Rectal smooth muscle tissue (tissue), 1 donor: ENCODE measurements around the gene BEST3.

Experiments used
- H3K27ac ChIP-seq: one replicate; pipeline ENCODE4 v1.7.0; 2013; ENCODE audit warnings: low read depth, low read length, inconsistent platforms
- H3K27me3 ChIP-seq: one replicate; pipeline ENCODE4 v1.7.0; 2013; ENCODE audit warnings: low read length; ENCODE audit not compliant: control insufficient read depth, insufficient read depth
- H3K36me3 ChIP-seq: one replicate; pipeline ENCODE4 v1.7.0; 2013; ENCODE audit warnings: low read length; ENCODE audit not compliant: control insufficient read depth, insufficient read depth
- H3K4me1 ChIP-seq: one replicate; pipeline ENCODE4 v1.7.0; 2013; ENCODE audit warnings: low read length; ENCODE audit not compliant: control insufficient read depth, insufficient read depth
- H3K4me3 ChIP-seq: one replicate; pipeline ENCODE4 v1.7.0; 2013; ENCODE audit warnings: low read length
- H3K9ac ChIP-seq: one replicate; pipeline ENCODE4 v1.7.0; 2013; ENCODE audit warnings: low read length

BEST3 gene

GRCh38 chr12:69708649-69709048 is 9.5 kb upstream of the BEST3 start:
- Histone ChIP-seq H3K27ac (no peak overlapping the region), H3K36me3 (no peaks in the 10 kb centered on the region), H3K27me3 (no peaks in the 10 kb centered on the region), H3K4me3 (no peak overlapping the region), H3K4me1 (no peaks in the 10 kb centered on the region), H3K9ac (no peak overlapping the region)

DNA sequence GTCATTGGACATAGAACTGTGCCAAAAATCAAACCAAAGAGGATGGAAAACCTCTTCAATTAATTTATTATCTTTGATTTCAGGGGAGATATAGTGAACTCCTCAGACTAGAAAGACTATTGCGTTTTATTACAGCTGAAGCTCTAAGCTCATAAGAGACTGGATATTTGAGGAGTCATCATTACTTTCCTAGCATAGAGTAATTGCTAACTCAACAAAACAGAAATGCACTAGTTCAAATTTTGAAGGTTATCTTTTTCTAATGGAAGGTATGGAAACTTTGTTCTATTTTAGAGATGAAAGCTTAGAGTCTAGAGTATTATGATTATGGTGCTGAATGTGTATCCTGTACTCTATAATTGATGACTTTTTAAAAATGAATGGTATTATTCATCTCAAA is 5.3 kb upstream of the BEST3 start:
- no peaks in the 10 kb centered on the region for H3K36me3 ChIP-seq
- no peak overlapping the region for H3K27ac ChIP-seq
- no peak overlapping the region for H3K9ac ChIP-seq

DNA sequence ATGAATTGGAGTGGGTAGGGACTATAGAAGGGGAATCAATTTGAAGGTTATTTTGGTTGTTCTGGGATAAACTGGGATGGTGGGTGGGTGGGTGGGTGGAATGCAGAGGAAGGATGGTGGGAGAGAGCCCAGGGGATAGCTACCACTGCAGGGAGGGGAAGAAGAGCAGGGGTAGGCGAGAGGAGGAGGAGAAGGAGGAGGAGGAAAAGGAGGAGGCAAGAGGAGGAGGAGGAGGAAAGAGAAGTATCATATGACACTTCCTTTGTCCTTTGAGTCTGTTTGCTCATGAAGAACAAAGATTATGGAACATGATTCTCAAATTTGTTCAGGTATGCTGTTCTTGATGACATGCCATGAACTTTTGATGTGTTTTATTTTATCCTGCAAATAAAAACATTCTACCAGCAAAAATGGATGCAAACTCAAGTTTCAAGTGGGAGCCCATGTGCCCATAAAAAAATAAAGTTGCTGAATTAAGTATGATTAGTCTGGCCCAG is 4.1 kb upstream of the BEST3 start:
- Histone ChIP-seq H3K36me3 (no peaks in the 10 kb centered on the region), H3K4me1 (no peaks in the 10 kb centered on the region), H3K27me3 (no peaks in the 10 kb centered on the region), H3K4me3 (no peak overlapping the region), H3K27ac (no peak overlapping the region), H3K9ac (no peak overlapping the region)

More for the DNA sequence above, 5.3 kb upstream of the BEST3 start:
- Histone ChIP-seq H3K4me1 (no peaks in the 10 kb centered on the region), H3K4me3 (no peak overlapping the region), H3K27me3 (no peaks in the 10 kb centered on the region)

- Histone ChIP-seq H3K4me3 (no peak overlapping the region), H3K27me3 (no peaks in the 10 kb centered on the region), H3K27ac (no peak overlapping the region), H3K36me3 (no peaks in the 10 kb centered on the region), H3K4me1 (no peaks in the 10 kb centered on the region), H3K9ac (no peak overlapping the region)
Measured at GRCh38 chr12:69701826-69702225, 2.7 kb upstream of the BEST3 start.

GRCh38 chr12:69698054-69698453 is 1.0 kb downstream of the BEST3 start:
- no peaks in the 10 kb centered on the region for H3K27me3 ChIP-seq
- no peak overlapping the region for H3K9ac ChIP-seq
- H3K36me3 ChIP-seq, result no peaks in the 10 kb centered on the region
- H3K27ac ChIP-seq, result no peak overlapping the region
- no peaks in the 10 kb centered on the region for H3K4me1 ChIP-seq
- H3K4me3 ChIP-seq, result no peak overlapping the region

DNA sequence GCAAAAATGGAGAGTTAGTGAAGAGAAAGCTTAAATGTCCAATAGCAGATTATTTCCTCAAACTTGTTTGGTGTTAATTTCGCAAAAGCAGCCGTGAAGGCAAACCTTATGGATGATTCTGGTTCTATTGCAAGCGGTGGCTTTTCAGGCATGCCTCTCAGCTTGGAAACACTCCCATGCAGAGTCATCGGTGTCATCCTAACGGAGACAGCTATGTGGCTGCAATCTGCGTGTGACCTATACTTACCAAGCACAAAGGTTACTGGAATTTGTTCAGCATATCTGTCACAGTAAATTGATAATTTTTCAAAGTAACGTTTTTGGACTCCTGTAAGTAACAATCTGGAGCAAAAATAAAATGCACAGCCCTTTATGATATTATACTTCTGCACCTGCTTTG is 5.0 kb downstream of the BEST3 start:
- no peak overlapping the region for H3K27ac ChIP-seq
- no peaks in the 10 kb centered on the region for H3K27me3 ChIP-seq
- H3K9ac ChIP-seq, result no peak overlapping the region
- no peaks in the 10 kb centered on the region for H3K36me3 ChIP-seq
- H3K4me1 ChIP-seq, result no peaks in the 10 kb centered on the region
- H3K4me3 ChIP-seq, result no peak overlapping the region

DNA sequence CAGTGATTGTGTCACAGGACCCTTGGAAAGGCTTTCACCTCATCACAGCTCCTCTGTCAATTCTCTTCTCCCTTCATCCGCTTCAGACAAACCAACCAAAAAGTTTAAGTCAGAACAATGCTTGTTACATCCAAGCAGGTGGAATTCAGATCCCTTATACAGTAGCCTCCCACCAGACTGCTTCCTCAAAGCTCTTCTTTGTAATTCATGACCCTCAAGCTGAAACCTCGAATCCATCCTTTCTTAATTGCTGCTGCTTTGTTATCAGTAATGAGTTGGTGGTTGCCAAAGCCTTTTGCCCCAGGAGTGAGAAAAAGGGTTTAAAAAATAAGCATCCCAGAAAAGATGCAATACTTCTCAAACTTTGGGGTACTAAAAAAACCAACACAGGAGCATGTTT is 9.5 kb downstream of the BEST3 start:
- H3K4me1 ChIP-seq, result no peaks in the 10 kb centered on the region
- H3K9ac ChIP-seq, result no peak overlapping the region
- H3K27ac ChIP-seq, result no peak overlapping the region
- H3K36me3 ChIP-seq, result no peaks in the 10 kb centered on the region
- no peaks in the 10 kb centered on the region for H3K27me3 ChIP-seq
- H3K4me3 ChIP-seq, result no peak overlapping the region

DNA sequence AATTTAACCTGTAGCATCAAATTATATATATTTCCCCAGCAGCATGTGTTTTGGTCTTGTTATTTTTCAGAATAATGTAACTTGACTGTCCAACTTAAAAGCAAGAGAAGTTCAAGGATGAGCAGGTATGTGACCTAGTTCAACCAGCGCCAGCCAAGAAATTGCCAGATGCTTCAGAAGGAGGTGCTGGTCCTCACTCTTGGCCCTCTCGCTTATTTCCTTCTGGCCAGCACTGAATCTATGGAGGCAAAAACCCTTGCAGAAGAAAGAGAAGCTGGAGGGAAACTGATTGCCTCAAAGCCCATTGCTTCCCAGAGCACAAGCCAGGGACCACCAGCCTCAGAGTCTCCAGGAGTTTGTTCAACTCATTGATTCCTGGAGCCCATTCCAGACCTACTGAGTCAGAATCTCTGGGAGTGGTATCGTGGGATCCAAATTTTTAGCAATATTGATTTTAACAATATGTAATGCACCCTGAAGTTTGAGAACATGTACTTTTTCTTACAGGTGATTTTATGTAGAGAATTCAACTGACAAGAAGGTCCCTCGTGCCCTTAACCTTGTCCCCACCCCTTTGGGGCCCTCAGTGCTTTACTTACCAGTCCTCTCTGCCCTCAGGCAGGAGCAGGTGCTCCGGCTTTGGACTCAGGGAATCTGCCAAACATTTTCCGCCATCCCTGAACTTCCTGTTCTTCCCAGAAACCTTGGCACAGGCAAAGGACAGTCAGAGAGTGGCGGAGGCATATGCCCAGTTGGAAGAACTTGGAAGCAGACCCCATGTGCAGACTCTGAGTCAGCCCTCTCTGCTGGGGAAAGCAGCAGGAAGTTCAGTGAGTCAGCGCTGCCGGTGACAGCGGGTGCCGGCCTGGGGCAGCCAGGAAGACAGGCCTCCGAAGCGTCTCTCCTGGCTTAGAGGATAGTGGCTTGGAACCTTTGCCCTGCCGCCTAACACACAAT is 10.4 kb downstream of the BEST3 start:
- H3K36me3 ChIP-seq, result no peaks in the 10 kb centered on the region
- no peak overlapping the region for H3K9ac ChIP-seq
- no peaks in the 10 kb centered on the region for H3K4me1 ChIP-seq
- no peak overlapping the region for H3K27ac ChIP-seq
- H3K27me3 ChIP-seq, result no peaks in the 10 kb centered on the region
- no peak overlapping the region for H3K4me3 ChIP-seq

DNA sequence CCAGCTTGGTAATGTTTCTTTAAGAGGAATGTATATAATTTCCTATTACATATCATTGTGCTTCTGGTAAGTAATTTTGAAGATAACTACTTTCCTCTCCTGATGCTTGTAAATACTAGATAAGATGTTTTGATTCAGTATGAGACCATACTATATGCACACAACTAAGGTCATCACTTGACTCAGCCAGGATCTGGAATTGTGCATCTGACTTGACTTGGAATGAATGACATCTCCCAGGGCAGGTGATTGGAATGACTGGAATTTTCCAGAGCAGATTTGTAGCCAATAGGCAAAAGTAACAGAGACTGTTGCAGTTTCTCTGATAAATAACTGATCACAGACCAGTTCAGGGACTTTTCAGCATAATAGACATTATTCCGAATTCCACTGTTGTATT is 11.1 kb downstream of the BEST3 start:
- no peaks in the 10 kb centered on the region for H3K4me1 ChIP-seq
- H3K9ac ChIP-seq, result no peak overlapping the region
- no peaks in the 10 kb centered on the region for H3K36me3 ChIP-seq
- H3K4me3 ChIP-seq, result no peak overlapping the region
- H3K27ac ChIP-seq, result no peak overlapping the region
- H3K27me3 ChIP-seq, result no peaks in the 10 kb centered on the region

GRCh38 chr12:69687390-69687789 is 11.7 kb downstream of the BEST3 start:
- H3K27ac ChIP-seq, result no peak overlapping the region
- H3K4me1 ChIP-seq, result no peaks in the 10 kb centered on the region

DNA sequence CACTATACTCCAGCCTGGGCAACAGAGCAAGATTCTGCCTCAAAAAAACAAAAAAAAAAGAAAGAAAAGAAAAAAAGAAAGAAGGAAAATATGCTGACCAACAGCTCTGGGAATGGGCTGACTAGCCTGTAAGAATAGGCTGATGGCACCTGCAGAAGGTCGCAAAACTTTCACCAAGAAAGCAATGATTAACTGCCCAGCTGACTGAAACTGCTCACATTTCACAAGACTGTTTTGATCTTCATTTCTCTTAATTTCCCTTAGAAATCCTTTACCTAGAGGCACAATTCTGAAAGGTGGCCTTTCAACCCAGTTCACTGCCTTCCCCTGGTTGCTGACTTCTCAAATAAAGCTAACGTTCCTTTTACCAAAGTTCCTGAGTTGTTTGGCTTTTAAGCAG is 12.4 kb downstream of the BEST3 start:
- Histone ChIP-seq H3K4me1 (no peaks in the 10 kb centered on the region), H3K9ac (no peak overlapping the region), H3K4me3 (no peak overlapping the region), H3K27ac (no peak overlapping the region), H3K27me3 (no peaks in the 10 kb centered on the region), H3K36me3 (no peaks in the 10 kb centered on the region)

More at GRCh38 chr12:69687390-69687789, 11.7 kb downstream of the BEST3 start:
- no peaks in the 10 kb centered on the region for H3K36me3 ChIP-seq
- H3K27me3 ChIP-seq, result no peaks in the 10 kb centered on the region
- H3K4me3 ChIP-seq, result no peak overlapping the region
- H3K9ac ChIP-seq, result no peak overlapping the region

DNA sequence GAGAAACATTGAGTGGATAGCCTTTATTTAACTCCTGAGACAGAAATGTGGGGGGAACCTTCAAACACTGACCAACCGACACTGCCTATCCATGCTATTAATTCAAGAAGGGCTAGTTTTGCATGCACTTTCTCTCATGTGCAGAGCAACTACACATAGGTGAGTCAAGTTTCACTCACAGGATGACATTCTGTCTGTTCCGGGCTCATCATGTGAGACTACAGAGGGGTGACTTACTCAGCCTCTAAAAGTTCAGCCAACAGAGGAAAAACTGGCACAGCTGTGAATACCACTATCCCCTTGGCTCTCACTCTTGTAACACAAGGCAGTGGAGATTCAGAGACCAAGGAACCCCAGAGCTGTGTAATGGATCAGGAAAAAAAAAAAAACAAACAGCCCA is 13.3 kb downstream of the BEST3 start:
- Histone ChIP-seq H3K9ac (no peak overlapping the region), H3K27me3 (no peaks in the 10 kb centered on the region), H3K36me3 (no peaks in the 10 kb centered on the region), H3K4me3 (no peak overlapping the region), H3K27ac (no peak overlapping the region), H3K4me1 (no peaks in the 10 kb centered on the region)

DNA sequence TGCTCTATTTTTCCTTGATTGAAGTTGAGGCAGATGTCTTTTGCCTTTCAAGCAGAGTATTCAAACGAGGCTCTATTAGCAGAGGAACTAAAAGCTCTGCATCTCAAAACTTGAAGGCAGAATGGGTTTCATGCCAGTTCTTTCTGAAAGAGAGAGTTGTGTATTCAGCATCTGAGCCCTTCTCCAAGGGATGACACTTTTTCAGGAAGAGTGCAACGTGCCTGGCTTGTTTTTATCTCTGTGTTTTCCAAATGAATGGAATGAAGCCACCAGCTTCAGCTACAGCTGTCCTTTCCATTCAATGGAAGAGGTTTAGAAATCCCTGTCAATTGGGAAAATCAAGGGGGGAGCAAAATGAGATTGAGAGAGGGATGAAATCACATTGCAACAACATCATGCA is 14.6 kb downstream of the BEST3 start:
- H3K4me1 ChIP-seq, result no peaks in the 10 kb centered on the region
- H3K27ac ChIP-seq, result no peak overlapping the region
- H3K4me3 ChIP-seq, result no peak overlapping the region
- no peak overlapping the region for H3K9ac ChIP-seq
- H3K36me3 ChIP-seq, result no peaks in the 10 kb centered on the region
- H3K27me3 ChIP-seq, result no peaks in the 10 kb centered on the region
